IMR-90 (cell line): ENCODE results near the gene RCCD1. TPM values are rescaled to one million over a fixed set of nuclear protein-coding genes. Genes with fewer than 3 reads are reported as not detected.

Experiments
- ATAC-seq: fragments of 200-7000 bp; cut with Tn5 transposase; 2 replicates; pipeline ENCODE4 v1.9.1; 2020; ENCODE audit warnings: low read depth, mild to moderate bottlenecking, moderate library complexity
- BruUV-seq: library from RNA; stranded (reverse); fragments of 400-500 nt; replicated peaks from 2 replicates; lab custom pipeline; 2021; lab: Mats Ljungman, UMichigan
- CTCF ChIA-PET: fragments of 300-600 bp; formaldehyde crosslinking; extraction: SDS; loops from one replicate; lab custom pipeline; 2021; ENCODE audit warnings: antibody characterized with exemption; lab: Yijun Ruan, JAX
- POLR2A ChIA-PET: fragments of 300-600 bp; sonication (Branson Sonifier 250); formaldehyde crosslinking; loops from one replicate; lab custom pipeline; 2022; ENCODE audit warnings: antibody characterized with exemption; ENCODE audit not compliant: unreplicated experiment; lab: Charles Lee
- DNase-seq: peaks from one replicate; pipeline ENCODE4 v3.0.0; 2013
- H2AFZ ChIP-seq: replicated peaks from 2 replicates; pipeline ENCODE3; 2013; ENCODE audit warnings: low read length, mild to moderate bottlenecking; ENCODE audit not compliant: poor library complexity
- H2AK5ac ChIP-seq: 2 replicates; pipeline ENCODE4 v1.6.1; 2013; ENCODE audit warnings: low read depth, low read length, inconsistent platforms
- H2AK9ac ChIP-seq: replicated peaks from 2 replicates; pipeline ENCODE3; 2013; ENCODE audit warnings: mild to moderate bottlenecking, low read depth, low read length, moderate library complexity; ENCODE audit not compliant: poor library complexity
- H2BK120ac ChIP-seq: 2 replicates; pipeline ENCODE4 v1.6.1; 2013; ENCODE audit warnings: low read depth, low read length, inconsistent platforms
- H2BK15ac ChIP-seq: 3 replicates; pipeline ENCODE4 v1.6.1; 2013; ENCODE audit warnings: low read depth, low read length, inconsistent platforms
- H2BK20ac ChIP-seq: 2 replicates; pipeline ENCODE4 v1.6.1; 2013; ENCODE audit warnings: low read depth, mild to moderate bottlenecking, inconsistent platforms, low read length, moderate library complexity
- H2BK5ac ChIP-seq: 2 replicates; pipeline ENCODE4 v1.6.1; 2013; ENCODE audit warnings: mild to moderate bottlenecking, low read depth, low read length, inconsistent platforms; ENCODE audit not compliant: poor library complexity, severe bottlenecking
- H3K14ac ChIP-seq: replicated peaks from 2 replicates; pipeline ENCODE4 v1.6.1; 2013; ENCODE audit warnings: low read depth, low read length, inconsistent platforms
- H3K18ac ChIP-seq: 2 replicates; pipeline ENCODE4 v1.6.1; 2013; ENCODE audit warnings: low read depth, low read length, control low read depth
- H3K23ac ChIP-seq: 2 replicates; pipeline ENCODE4 v1.6.1; 2013; ENCODE audit warnings: low read depth, low read length, inconsistent platforms
- H3K27ac ChIP-seq: 2 replicates; pipeline ENCODE4 v1.5.1; 2013; ENCODE audit warnings: mild to moderate bottlenecking, control low read depth, low read length; ENCODE audit not compliant: insufficient read depth
- H3K27me3 ChIP-seq: 2 replicates; pipeline ENCODE4 v1.6.1; 2013; ENCODE audit warnings: low read length; ENCODE audit not compliant: control insufficient read depth, insufficient read depth
- H3K36me3 ChIP-seq: 2 replicates; pipeline ENCODE4 v1.6.1; 2013; ENCODE audit warnings: low read length, mixed read lengths; ENCODE audit not compliant: control insufficient read depth, insufficient read depth
- H3K4ac ChIP-seq: 2 replicates; pipeline ENCODE4 v1.6.1; 2013; ENCODE audit warnings: low read depth, low read length, inconsistent platforms
- H3K4me1 ChIP-seq: 2 replicates; pipeline ENCODE4 v1.6.1; 2013; ENCODE audit warnings: low read length, mixed read lengths; ENCODE audit not compliant: control insufficient read depth, insufficient read depth
- H3K4me2 ChIP-seq: 2 replicates; pipeline ENCODE4 v1.6.1; 2013; ENCODE audit warnings: low read depth, mild to moderate bottlenecking, control low read depth, low read length, moderate library complexity
- H3K4me3 ChIP-seq: 2 replicates; pipeline ENCODE4 v1.5.1; 2013; ENCODE audit warnings: low read depth, mild to moderate bottlenecking, control low read depth, low read length, moderate library complexity; ENCODE audit not compliant: insufficient read depth
- H3K56ac ChIP-seq: 2 replicates; pipeline ENCODE4 v1.6.1; 2013; ENCODE audit warnings: low read length, inconsistent platforms; ENCODE audit not compliant: insufficient read depth; ENCODE audit errors: extremely low read depth
- H3K79me1 ChIP-seq, 2 experiments: 2 replicates each; pipeline ENCODE4 v1.6.1; 2013; ENCODE audit warnings: low read length in 2 of 2, inconsistent platforms in 1 of 2, low read depth in 1 of 2
- H3K9ac ChIP-seq: 2 replicates; pipeline ENCODE4 v1.6.1; 2013; ENCODE audit warnings: low read depth, low read length, control low read depth
- H3K9me1 ChIP-seq: 2 replicates; pipeline ENCODE4 v1.6.1; 2013; ENCODE audit warnings: low read length, inconsistent platforms; ENCODE audit not compliant: insufficient read depth
- H3K9me3 ChIP-seq: 2 replicates; pipeline ENCODE4 v1.6.1; 2013; ENCODE audit warnings: low read length; ENCODE audit not compliant: control insufficient read depth, insufficient read depth
- H4K20me1 ChIP-seq: 2 replicates; pipeline ENCODE4 v1.6.1; 2013; ENCODE audit warnings: low read length, inconsistent platforms; ENCODE audit not compliant: insufficient read depth
- H4K5ac ChIP-seq: 2 replicates; pipeline ENCODE4 v1.6.1; 2013; ENCODE audit warnings: mild to moderate bottlenecking, low read depth, low read length, control low read depth
- H4K8ac ChIP-seq, 2 experiments: 2 replicates each; pipeline ENCODE4 v1.6.1; 2013; ENCODE audit warnings: low read depth in 2 of 2, low read length in 2 of 2, control low read depth in 1 of 2, inconsistent platforms in 1 of 2
- H4K91ac ChIP-seq: 2 replicates; pipeline ENCODE4 v1.6.1; 2013; ENCODE audit warnings: low read depth, low read length, inconsistent platforms; ENCODE audit not compliant: insufficient read depth
- BHLHE40 ChIP-seq: fragments of 150-350 bp; IDR thresholded peaks from 2 replicates; pipeline ENCODE4 v1.6.1; 2016; ENCODE audit warnings: mild to moderate bottlenecking, low read depth, low read length
- CEBPB ChIP-seq: IDR thresholded peaks from 2 replicates; pipeline ENCODE4 v1.6.1; 2012; ENCODE audit warnings: low read depth, low read length, improper control_type of control experiment
- CHD1 ChIP-seq: IDR thresholded peaks from 2 replicates; pipeline ENCODE4 v1.6.1; 2012; ENCODE audit warnings: low read depth, low read length, improper control_type of control experiment
- FOS ChIP-seq: fragments of 150-350 bp; IDR thresholded peaks from 2 replicates; pipeline ENCODE4 v1.6.1; 2016; ENCODE audit warnings: low read depth, low read length
- MAFK ChIP-seq: IDR thresholded peaks from 2 replicates; pipeline ENCODE4 v1.6.1; 2012; ENCODE audit warnings: low read depth, low read length, improper control_type of control experiment
- MAZ ChIP-seq: IDR thresholded peaks from 2 replicates; pipeline ENCODE4 v1.6.1; 2012; ENCODE audit warnings: low read depth, mild to moderate bottlenecking, low read length, improper control_type of control experiment, moderate library complexity, borderline replicate concordance
- MXI1 ChIP-seq: IDR thresholded peaks from 2 replicates; pipeline ENCODE4 v1.6.1; 2012; ENCODE audit warnings: low read depth, mild to moderate bottlenecking, low read length, moderate library complexity, borderline replicate concordance
- NFE2L2 ChIP-seq: fragments of 150-350 bp; IDR thresholded peaks from 2 replicates; pipeline ENCODE4 v1.6.1; 2016; ENCODE audit warnings: low read depth, mild to moderate bottlenecking, low read length
- POLR2A ChIP-seq: IDR thresholded peaks from 2 replicates; pipeline ENCODE4 v1.6.1; 2012; ENCODE audit warnings: mild to moderate bottlenecking, low read depth, low read length
- RAD21 ChIP-seq: IDR thresholded peaks from 2 replicates; pipeline ENCODE4 v1.6.1; 2012; ENCODE audit warnings: low read length, improper control_type of control experiment
- RCOR1 ChIP-seq: IDR thresholded peaks from 2 replicates; pipeline ENCODE4 v1.6.1; 2012; ENCODE audit warnings: mild to moderate bottlenecking, low read length, improper control_type of control experiment; ENCODE audit not compliant: insufficient replicate concordance
- RFX5 ChIP-seq: IDR thresholded peaks from 2 replicates; pipeline ENCODE4 v1.8.0; 2012; ENCODE audit warnings: low read depth, mild to moderate bottlenecking, low read length, moderate library complexity
- SMC3 ChIP-seq: fragments of 150-350 bp; IDR thresholded peaks from 2 replicates; pipeline ENCODE4 v1.6.1; 2016; ENCODE audit warnings: low read depth, mild to moderate bottlenecking, antibody characterized with exemption, low read length, moderate library complexity
- WGBS, 2 experiments: methylation state at CpG; one replicate each; pipeline versions ENCODE4 v1.1.5 to v1.1.7; 2013; ENCODE audit warnings: missing lambda C conversion rate in 2 of 2; ENCODE audit not compliant: insufficient read length in 1 of 2; ENCODE audit errors: extremely low coverage in 2 of 2; 5-methylcytosine and 5-hydroxymethylcytosine counted together
- dilution Hi-C: fragments of 300-500 bp; cut with HindIII; formaldehyde crosslinking; loops from one replicate; pipeline ENCODE4 v1.14.3; 2018; ENCODE audit warnings: low sequenced_read_pairs; ENCODE audit not compliant: unreplicated experiment
- in situ Hi-C: fragments of 300-500 bp; cut with MboI; formaldehyde crosslinking; loops from 3 replicates; pipeline ENCODE4 v1.14.3; 2019; ENCODE audit warnings: low sequenced_read_pairs, inconsistent platforms, mixed read lengths
- intact Hi-C: fragments of 100-400 bp; cut with micrococcal nuclease; formaldehyde crosslinking; loops from 2 replicates; pipeline ENCODE4 v1.10.0; 2022
- polyA plus RNA-seq, 3 experiments: library from polyadenylated mRNA; depleted of rRNA; stranded (reverse); fragments of >200 nt; gene quantifications; 2 replicates each; pipeline ENCODE4 v1.2.3, GENCODE V29; 2012; ENCODE audit warnings: low replicate concordance in 1 of 3
- total RNA-seq: library from RNA; depleted of rRNA; stranded (reverse); fragments of >200 nt; gene quantifications from 2 replicates; pipeline ENCODE4 v1.2.3, GENCODE V29; 2012
- TF ChIP-seq, protein P1 (sequence below): fragments of 150-350 bp; IDR thresholded peaks from 2 replicates; pipeline ENCODE4 v1.6.1; 2016; ENCODE audit warnings: low read depth, mild to moderate bottlenecking, low read length, moderate library complexity, borderline replicate concordance
- TF ChIP-seq, protein P2 (sequence below): fragments of 150-350 bp; IDR thresholded peaks from 2 replicates; pipeline ENCODE4 v1.6.1; 2017; ENCODE audit warnings: mild to moderate bottlenecking, antibody characterized with exemption, low read length, low read depth
- TF ChIP-seq, protein P3 (sequence below): conservative IDR thresholded peaks from 2 replicates; pipeline ENCODE4 v1.5.1; 2012; ENCODE audit warnings: mild to moderate bottlenecking, low read depth, low read length, improper control_type of control experiment

The RCCD1 gene
- total and polyA plus RNA-seq, 2 of the 4 experiments (the other 2 are of a cell fraction), result 3.9 to 9.9 TPM

DNA sequence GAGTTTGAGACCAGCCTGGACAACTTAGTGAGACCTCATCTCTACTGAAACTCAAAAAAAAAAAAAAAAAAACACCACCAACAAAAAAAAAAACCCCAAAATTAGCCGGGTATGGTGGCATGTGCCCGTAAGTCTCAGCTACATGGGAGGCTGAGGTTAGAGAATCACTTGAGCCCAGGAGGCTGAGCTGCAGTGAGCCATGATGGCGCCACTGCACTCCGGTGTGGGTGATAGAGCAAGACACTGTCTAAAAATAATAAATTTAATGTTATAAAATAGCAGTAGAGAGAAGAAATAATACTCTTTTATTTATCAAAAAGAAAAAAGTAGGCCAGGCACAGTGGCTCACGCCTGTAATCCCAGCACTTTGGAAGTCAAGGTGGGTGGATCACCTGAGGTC lies 17.4 kb downstream of the RCCD1 start:
- Histone ChIP-seq H3K27ac (no peak overlapping the region), H2AFZ (no peak overlapping the region), H3K9me3 (no peaks in the 10 kb centered on the region), H3K9ac (no peak overlapping the region), H3K4ac (no peak overlapping the region), H2BK20ac (no peak overlapping the region), H4K5ac (no peak overlapping the region), H4K91ac (no peak overlapping the region), H3K9me1 (0 out of 2 replicates have a peak, but pooled peaks cover 5% of the 10 kb centered on the region), H3K36me3 (peaks cover 34% of the 10 kb centered on the region), H4K8ac (no peak overlapping the region), H3K23ac (no peak overlapping the region), H3K27me3 (no peaks in the 10 kb centered on the region), H2BK5ac (no peak overlapping the region), H3K56ac (no peak overlapping the region), H3K4me2 (no peak overlapping the region), H3K14ac (no peak overlapping the region), H2BK15ac (no peak overlapping the region), H3K4me1 (no peaks in the 10 kb centered on the region), H2BK120ac (no peak overlapping the region), H4K20me1 (no peaks in the 10 kb centered on the region), H3K4me3 (no peak overlapping the region), H2AK9ac (no peak overlapping the region), H2AK5ac (no peak overlapping the region), H3K18ac (no peak overlapping the region), H3K79me1 (peaks cover 11 to 12% of the 10 kb centered on the region in 2 experiments; a peak in 3 of 4 replicates)
- POLR2A ChIA-PET, result no interaction called here
- ATAC-seq (no peak), DNase-seq (no peak)
- dilution Hi-C loops, result no loop called here
- TF ChIP-seq CHD1, result no peak
- TF ChIP-seq, protein P1, sequence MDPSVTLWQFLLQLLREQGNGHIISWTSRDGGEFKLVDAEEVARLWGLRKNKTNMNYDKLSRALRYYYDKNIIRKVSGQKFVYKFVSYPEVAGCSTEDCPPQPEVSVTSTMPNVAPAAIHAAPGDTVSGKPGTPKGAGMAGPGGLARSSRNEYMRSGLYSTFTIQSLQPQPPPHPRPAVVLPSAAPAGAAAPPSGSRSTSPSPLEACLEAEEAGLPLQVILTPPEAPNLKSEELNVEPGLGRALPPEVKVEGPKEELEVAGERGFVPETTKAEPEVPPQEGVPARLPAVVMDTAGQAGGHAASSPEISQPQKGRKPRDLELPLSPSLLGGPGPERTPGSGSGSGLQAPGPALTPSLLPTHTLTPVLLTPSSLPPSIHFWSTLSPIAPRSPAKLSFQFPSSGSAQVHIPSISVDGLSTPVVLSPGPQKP, result no peak
- no peak for TF ChIP-seq MXI1
- no peak for TF ChIP-seq RCOR1
- TF ChIP-seq CEBPB, result no peak
- TF ChIP-seq SMC3, result no peak
- TF ChIP-seq, protein P2, sequence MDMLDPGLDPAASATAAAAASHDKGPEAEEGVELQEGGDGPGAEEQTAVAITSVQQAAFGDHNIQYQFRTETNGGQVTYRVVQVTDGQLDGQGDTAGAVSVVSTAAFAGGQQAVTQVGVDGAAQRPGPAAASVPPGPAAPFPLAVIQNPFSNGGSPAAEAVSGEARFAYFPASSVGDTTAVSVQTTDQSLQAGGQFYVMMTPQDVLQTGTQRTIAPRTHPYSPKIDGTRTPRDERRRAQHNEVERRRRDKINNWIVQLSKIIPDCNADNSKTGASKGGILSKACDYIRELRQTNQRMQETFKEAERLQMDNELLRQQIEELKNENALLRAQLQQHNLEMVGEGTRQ, result no peak
- no peak for TF ChIP-seq MAZ
- no peak for TF ChIP-seq RAD21
- TF ChIP-seq NFE2L2, result no peak
- TF ChIP-seq FOS, result no peak
- TF ChIP-seq RFX5, result no peak
- TF ChIP-seq BHLHE40, result no peak
- TF ChIP-seq, protein P3, sequence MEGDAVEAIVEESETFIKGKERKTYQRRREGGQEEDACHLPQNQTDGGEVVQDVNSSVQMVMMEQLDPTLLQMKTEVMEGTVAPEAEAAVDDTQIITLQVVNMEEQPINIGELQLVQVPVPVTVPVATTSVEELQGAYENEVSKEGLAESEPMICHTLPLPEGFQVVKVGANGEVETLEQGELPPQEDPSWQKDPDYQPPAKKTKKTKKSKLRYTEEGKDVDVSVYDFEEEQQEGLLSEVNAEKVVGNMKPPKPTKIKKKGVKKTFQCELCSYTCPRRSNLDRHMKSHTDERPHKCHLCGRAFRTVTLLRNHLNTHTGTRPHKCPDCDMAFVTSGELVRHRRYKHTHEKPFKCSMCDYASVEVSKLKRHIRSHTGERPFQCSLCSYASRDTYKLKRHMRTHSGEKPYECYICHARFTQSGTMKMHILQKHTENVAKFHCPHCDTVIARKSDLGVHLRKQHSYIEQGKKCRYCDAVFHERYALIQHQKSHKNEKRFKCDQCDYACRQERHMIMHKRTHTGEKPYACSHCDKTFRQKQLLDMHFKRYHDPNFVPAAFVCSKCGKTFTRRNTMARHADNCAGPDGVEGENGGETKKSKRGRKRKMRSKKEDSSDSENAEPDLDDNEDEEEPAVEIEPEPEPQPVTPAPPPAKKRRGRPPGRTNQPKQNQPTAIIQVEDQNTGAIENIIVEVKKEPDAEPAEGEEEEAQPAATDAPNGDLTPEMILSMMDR, result no peak
- no peak for TF ChIP-seq MAFK
- TF ChIP-seq POLR2A, result no peak
- CTCF ChIA-PET, result interaction anchor here (0.6 kb wide), 1 partner anchor 139 kb away, joined by 5 read pairs; no protein-coding TSS in a partner anchor
- intact Hi-C loops, result no loop called here
- in situ Hi-C loops, result no loop called here
- WGBS, 2 experiments, result no CpG with 5 or more reads among the region's 5 CpGs
- BruUV-seq, result no TSS peak
